GM23338 (cell line): ENCODE measurements around the gene KCNQ1OT1. TPM values are rescaled to one million over a fixed set of nuclear protein-coding genes. Genes with fewer than 3 reads are reported as not detected.
"Not testable (repeated sequence)": the region's sequence is repeated elsewhere in the genome, so short reads cannot be mapped to it uniquely, and the experiment has no call there.

Source experiments
- ATAC-seq: fragments of 200-7000 bp; cut with Tn5 transposase; 3 replicates; pipeline ENCODE4 v1.9.1; 2020
- DNase-seq: peaks from one replicate; pipeline ENCODE4 v3.0.0-alpha.2; 2015; ENCODE audit warnings: low spot score
- H2AFZ ChIP-seq: fragments of 200-600 bp; sonication (generic); 2 replicates; pipeline ENCODE4 v1.8.0; 2016; ENCODE audit warnings: antibody characterized with exemption, mild to moderate bottlenecking, moderate library complexity
- H3F3A ChIP-seq: fragments of 200-600 bp; sonication (generic); replicated peaks from 2 replicates; pipeline ENCODE4 v1.8.0; 2017; ENCODE audit warnings: antibody characterized with exemption, mixed run types, low read depth
- H3K27ac ChIP-seq: fragments of 200-600 bp; sonication (generic); 2 replicates; pipeline ENCODE4 v1.6.1; 2016; ENCODE audit warnings: low read depth
- H3K27me3 ChIP-seq: fragments of 200-600 bp; sonication (generic); 2 replicates; pipeline ENCODE4 v1.8.0; 2016; ENCODE audit warnings: mild to moderate bottlenecking, mixed run types, moderate library complexity; ENCODE audit not compliant: insufficient read depth
- H3K36me3 ChIP-seq: fragments of 200-600 bp; sonication (generic); 2 replicates; pipeline ENCODE4 v1.8.0; 2016; ENCODE audit warnings: mild to moderate bottlenecking; ENCODE audit not compliant: insufficient read depth
- H3K4me1 ChIP-seq: fragments of 200-600 bp; sonication (generic); 2 replicates; pipeline ENCODE4 v1.8.0; 2016; ENCODE audit warnings: mild to moderate bottlenecking, moderate library complexity; ENCODE audit not compliant: insufficient read depth
- H3K4me2 ChIP-seq: fragments of 200-600 bp; sonication (generic); 2 replicates; pipeline ENCODE4 v1.7.1; 2017; ENCODE audit warnings: mixed run types
- H3K4me3 ChIP-seq: fragments of 200-600 bp; sonication (generic); 2 replicates; pipeline ENCODE4 v1.6.1; 2016; ENCODE audit warnings: mixed run types
- H3K79me2 ChIP-seq: fragments of 200-600 bp; sonication (generic); replicated peaks from 2 replicates; pipeline ENCODE4 v1.8.0; 2017; ENCODE audit warnings: mild to moderate bottlenecking; ENCODE audit not compliant: insufficient read depth
- H3K9me2 ChIP-seq: fragments of 200-600 bp; sonication (generic); 2 replicates; pipeline ENCODE4 v1.8.0; 2017; ENCODE audit not compliant: insufficient read depth
- H4K20me1 ChIP-seq: fragments of 200-600 bp; sonication (generic); replicated peaks from 2 replicates; pipeline ENCODE4 v1.8.0; 2017; ENCODE audit warnings: mild to moderate bottlenecking; ENCODE audit not compliant: insufficient read depth
- H3K27ac Mint-ChIP-seq: 2 replicates; pipeline ENCODE4 v1.8.0; 2020; ENCODE audit warnings: inconsistent platforms, mild to moderate bottlenecking, moderate library complexity, mixed read lengths
- H3K27me3 Mint-ChIP-seq: 3 replicates; pipeline ENCODE4 v1.8.0; 2022; ENCODE audit warnings: low read depth, mild to moderate bottlenecking, moderate library complexity, mixed read lengths, inconsistent platforms; ENCODE audit not compliant: insufficient read depth, poor library complexity
- H3K36me3 Mint-ChIP-seq: 3 replicates; pipeline ENCODE4 v1.8.0; 2021; ENCODE audit warnings: low read depth, mild to moderate bottlenecking, inconsistent platforms, moderate library complexity, mixed read lengths
- H3K4me1 Mint-ChIP-seq: 3 replicates; pipeline ENCODE4 v1.8.0; 2020; ENCODE audit warnings: mild to moderate bottlenecking, inconsistent platforms, mixed read lengths
- H3K4me3 Mint-ChIP-seq: 3 replicates; pipeline ENCODE4 v1.8.0; 2021; ENCODE audit warnings: moderate library complexity, mild to moderate bottlenecking, inconsistent platforms, mixed read lengths
- H3K9me3 Mint-ChIP-seq: 3 replicates; pipeline ENCODE4 v1.8.0; 2020; ENCODE audit warnings: moderate library complexity, mild to moderate bottlenecking, inconsistent platforms, mixed read lengths
- CREB1 ChIP-seq: fragments of 250-450 bp; sonication (Bioruptor Pico); IDR thresholded peaks from 2 replicates; pipeline ENCODE4 v1.5.0; 2020; ENCODE audit warnings: low read depth, mild to moderate bottlenecking, moderate library complexity
- CTCF ChIP-seq, 2 experiments: fragments of 200-600 bp in 1 of 2; sonication (generic) in 1 of 2; conservative IDR thresholded peaks; 2 replicates each; pipeline versions ENCODE4 v1.5.1 to v1.6.1; 2016 to 2017; ENCODE audit warnings: antibody characterized with exemption in 2 of 2, low read depth in 2 of 2, mild to moderate bottlenecking in 2 of 2, moderate library complexity in 1 of 2
- ETS1 ChIP-seq: IDR thresholded peaks from 2 replicates; pipeline ENCODE4 v1.6.1; 2016; ENCODE audit warnings: antibody characterized with exemption
- EZH2 ChIP-seq: fragments of 200-600 bp; sonication (generic); IDR thresholded peaks from one replicate; pipeline ENCODE4 v1.8.0; 2017; ENCODE audit warnings: antibody characterized with exemption, mild to moderate bottlenecking, low read depth; ENCODE audit not compliant: unreplicated experiment
- EZH2phosphoT487 ChIP-seq: fragments of 200-600 bp; sonication (generic); IDR thresholded peaks from one replicate; pipeline ENCODE4 v1.8.1; 2018; ENCODE audit warnings: antibody characterized with exemption; ENCODE audit not compliant: unreplicated experiment
- JUNB ChIP-seq: IDR thresholded peaks from one replicate; pipeline ENCODE4 v1.6.1; 2016; ENCODE audit warnings: antibody characterized with exemption; ENCODE audit not compliant: unreplicated experiment
- POLR2AphosphoS5 ChIP-seq: IDR thresholded peaks from 2 replicates; pipeline ENCODE4 v1.6.1; 2016; ENCODE audit warnings: antibody characterized with exemption, low read depth
- REST ChIP-seq: IDR thresholded peaks from one replicate; pipeline ENCODE4 v1.6.1; 2018; ENCODE audit warnings: antibody characterized with exemption; ENCODE audit not compliant: unreplicated experiment
- STAT1 ChIP-seq: IDR thresholded peaks from one replicate; pipeline ENCODE4 v1.6.1; 2016; ENCODE audit warnings: antibody characterized with exemption; ENCODE audit not compliant: unreplicated experiment
- ZNF114 ChIP-seq: fragments of 250-450 bp; sonication (Bioruptor Pico); IDR thresholded peaks from 2 replicates; pipeline ENCODE4 v1.5.0; 2020; ENCODE audit warnings: mild to moderate bottlenecking, moderate library complexity
- ZNF331 ChIP-seq: fragments of 250-450 bp; sonication (Bioruptor Pico); IDR thresholded peaks from 2 replicates; pipeline ENCODE4 v1.5.0; 2020; ENCODE audit warnings: low read depth, mild to moderate bottlenecking, moderate library complexity
- polyA plus RNA-seq: library from polyadenylated mRNA; unstranded; fragments of >200 nt; fragmentation: Nextera tagmentation; extraction: Ambion mirVana; gene quantifications from 2 replicates; pipeline ENCODE4 v1.2.1, GENCODE V29; 2016
- total RNA-seq: library from RNA; depleted of rRNA; stranded (reverse); fragments of >200 nt; shearing (Covaris generic); gene quantifications from 2 replicates; pipeline ENCODE4 v1.2.3, GENCODE V29; 2014

Gene KCNQ1OT1
- total and polyA plus RNA-seq, 2 experiments from 2014 or later = 1.5 to 4.2 TPM

DNA sequence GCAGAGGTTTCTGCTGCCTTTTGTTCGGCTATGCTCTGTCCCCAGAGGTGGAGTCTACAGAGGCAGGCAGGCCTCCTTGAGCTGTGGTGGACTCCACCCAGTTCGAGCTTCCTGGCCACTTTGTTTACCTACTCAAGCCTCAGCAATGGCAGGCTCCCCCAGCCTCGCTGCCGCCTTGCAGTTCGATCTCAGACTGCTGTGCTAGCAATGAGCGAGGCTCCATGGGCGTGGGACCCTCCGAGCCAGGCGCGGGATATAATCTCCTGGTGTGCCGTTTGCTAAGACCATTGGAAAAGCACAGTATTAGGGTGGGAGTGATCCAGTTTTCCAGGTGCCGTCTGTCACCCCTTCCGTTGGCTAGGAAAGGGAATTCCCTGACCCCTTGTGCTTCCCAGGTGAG lies 60.0 kb downstream of the KCNQ1OT1 start:
- H3F3A ChIP-seq, H3K4me3 Mint-ChIP-seq, H3K4me1 Mint-ChIP-seq, H3K9me2 ChIP-seq, H2AFZ ChIP-seq, H3K4me1 ChIP-seq, ATAC-seq, H3K27ac Mint-ChIP-seq, H3K4me2 ChIP-seq, H3K4me3 ChIP-seq, H4K20me1 ChIP-seq, H3K79me2 ChIP-seq, H3K27ac ChIP-seq, DNase-seq: not testable (repeated sequence)
- peaks cover 32% of the 10 kb centered on the region for H3K36me3 ChIP-seq
- H3K9me3 Mint-ChIP-seq = peaks cover 95% of the 10 kb centered on the region
- H3K27me3 ChIP-seq = peaks cover 99% of the 10 kb centered on the region
- H3K36me3 Mint-ChIP-seq = peaks cover 84% of the 10 kb centered on the region
- peaks cover 82% of the 10 kb centered on the region for H3K27me3 Mint-ChIP-seq

- Histone ChIP-seq H3K27me3 (peaks cover 100% of the 10 kb centered on the region), H2AFZ (no peak overlapping the region), H3K4me3 (no peak overlapping the region), H3K4me1 (no peaks in the 10 kb centered on the region), H4K20me1 (no peaks in the 10 kb centered on the region), H3K27ac (no peak overlapping the region), H3K9me2 (no peaks in the 10 kb centered on the region), H3F3A (no peaks in the 10 kb centered on the region), H3K79me2 (no peaks in the 10 kb centered on the region), H3K36me3 (peaks cover 24% of the 10 kb centered on the region), H3K4me2 (no peak overlapping the region)
- Mint-ChIP-seq H3K9me3 (peaks cover 98% of the 10 kb centered on the region), H3K4me1 (no peaks in the 10 kb centered on the region), H3K4me3 (no peak overlapping the region), H3K27ac (no peak overlapping the region), H3K36me3 (peaks cover 51% of the 10 kb centered on the region), H3K27me3 (peaks cover 71% of the 10 kb centered on the region)
- no peak for ATAC-seq
- no peak for TF ChIP-seq ZNF114 (CRISPR knock-in tag)
- TF ChIP-seq EZH2phosphoT487 = no peak
- no peak for DNase-seq
Observed at GRCh38 chr11:2631161-2631560, 68.6 kb downstream of the KCNQ1OT1 start.

- Histone ChIP-seq H3K4me1 (no peaks in the 10 kb centered on the region), H3K27ac (no peak overlapping the region), H3K27me3 (peaks cover 100% of the 10 kb centered on the region), H3K9me2 (no peaks in the 10 kb centered on the region), H4K20me1 (no peaks in the 10 kb centered on the region), H3F3A (no peaks in the 10 kb centered on the region), H3K79me2 (no peaks in the 10 kb centered on the region), H3K36me3 (peaks cover 24% of the 10 kb centered on the region), H3K4me2 (no peak overlapping the region), H2AFZ (no peak overlapping the region), H3K4me3 (no peak overlapping the region)
- peaks cover 47% of the 10 kb centered on the region for H3K36me3 Mint-ChIP-seq
- H3K27me3 Mint-ChIP-seq = peaks cover 72% of the 10 kb centered on the region
- no peaks in the 10 kb centered on the region for H3K4me1 Mint-ChIP-seq
- no peak overlapping the region for H3K4me3 Mint-ChIP-seq
- no peak overlapping the region for H3K27ac Mint-ChIP-seq
- ATAC-seq (no peak), DNase-seq (no peak)
- H3K9me3 Mint-ChIP-seq = peaks cover 98% of the 10 kb centered on the region
- TF ChIP-seq ETS1 (no peak), REST (no peak), EZH2 (no peak), CREB1 (no peak), ZNF114 (CRISPR knock-in tag) (no peak), POLR2AphosphoS5 (no peak), ZNF331 (no peak), STAT1 (no peak), CTCF (conservative IDR thresholded peaks at IDR 0.05; ENCODE audit: low read depth in 2 of 2) (no peak), EZH2phosphoT487 (no peak), JUNB (no peak)
Observed at GRCh38 chr11:2630679-2631078, 69.1 kb downstream of the KCNQ1OT1 start.
